Measurements from ENCODE around the gene ZNF474. TPM values are rescaled to one million over a fixed set of nuclear protein-coding genes. Genes with fewer than 3 reads are reported as not detected.

ZNF474 gene
- total and polyA plus RNA-seq, 2 of the 8 experiments (the other 6 are each of a cell fraction or from before 2014, with no cell fraction given), result not detected

- TF ChIP-seq TAF7 (optimal IDR thresholded peaks at IDR 0.05; ENCODE audit: borderline replicate concordance, low read depth, low read length), result no peak
Observed at GRCh38 chr5:122162100-122162638, 32.8 kb downstream of the ZNF474 start (continued).

All from H1 (cell line).